HepG2 (cell line): ENCODE results near the gene SLC25A38. TPM values are rescaled to one million over a fixed set of nuclear protein-coding genes. Genes with fewer than 3 reads are reported as not detected.

Experiments
- CAMTA2 ChIP-seq: sonication (generic); formaldehyde crosslinking; IDR thresholded peaks from 2 replicates; pipeline ENCODE4 v1.4.0; 2020; ENCODE audit warnings: mild to moderate bottlenecking, missing genetic modification reagents, borderline replicate concordance
- HBP1 ChIP-seq: IDR thresholded peaks from 2 replicates; pipeline ENCODE4 v1.6.1; 2016; ENCODE audit warnings: low read depth, control low read depth
- JUNB ChIP-seq: sonication (generic); formaldehyde crosslinking; IDR thresholded peaks from 2 replicates; pipeline ENCODE4 v1.8.0; 2022; ENCODE audit warnings: missing genetic modification reagents, mild to moderate bottlenecking, borderline replicate concordance
- MLXIP ChIP-seq: sonication (generic); formaldehyde crosslinking; IDR thresholded peaks from 2 replicates; pipeline ENCODE4 v1.9.0; 2021; ENCODE audit warnings: missing genetic modification reagents, borderline replicate concordance
- MXD3 ChIP-seq: IDR thresholded peaks from 2 replicates; pipeline ENCODE4 v1.6.1; 2016; ENCODE audit warnings: mild to moderate bottlenecking, missing biosample characterization, missing genetic modification reagents
- NR1H2 ChIP-seq: sonication (generic); formaldehyde crosslinking; IDR thresholded peaks from 2 replicates; pipeline ENCODE4 v1.8.1; 2022; ENCODE audit warnings: low read depth, missing genetic modification reagents, borderline replicate concordance
- PHF20 ChIP-seq: sonication (generic); formaldehyde crosslinking; IDR thresholded peaks from 2 replicates; pipeline ENCODE4 v1.5.0; 2020; ENCODE audit warnings: mild to moderate bottlenecking, missing genetic modification reagents
- PTBP1 ChIP-seq: fragments of 200-400 bp; formaldehyde crosslinking; IDR thresholded peaks from 2 replicates; pipeline ENCODE4 v1.6.1; 2018; ENCODE audit warnings: low read length, low read depth; ENCODE audit not compliant: poor library complexity, severe bottlenecking
- RBM22 ChIP-seq: fragments of 200-400 bp; formaldehyde crosslinking; optimal IDR thresholded peaks from 2 replicates; pipeline ENCODE3; 2017; ENCODE audit warnings: mild to moderate bottlenecking, low read length, moderate library complexity
- RFX3 ChIP-seq: IDR thresholded peaks from 2 replicates; pipeline ENCODE4 v1.6.1; 2016; ENCODE audit warnings: missing biosample characterization, missing genetic modification reagents
- SATB2 ChIP-seq: sonication (generic); formaldehyde crosslinking; IDR thresholded peaks from 2 replicates; pipeline ENCODE4 v1.5.0; 2020; ENCODE audit warnings: missing genetic modification reagents
- SP1 ChIP-seq, 2 experiments: fragments of 450-650 bp in 1 of 2; sonication (generic) in 1 of 2; formaldehyde crosslinking in 1 of 2; IDR thresholded peaks; 2 replicates each; pipeline versions ENCODE4 v1.4.0 to v1.6.1; 2016 to 2020; ENCODE audit warnings: missing genetic modification reagents in 1 of 2
- TAF15 ChIP-seq: fragments of 200-400 bp; formaldehyde crosslinking; IDR thresholded peaks from one replicate; pipeline ENCODE4 v1.6.1; 2018; ENCODE audit warnings: mild to moderate bottlenecking, low read depth, low read length; ENCODE audit not compliant: poor library complexity, severe bottlenecking
- ZFP90 ChIP-seq: sonication (generic); formaldehyde crosslinking; IDR thresholded peaks from 2 replicates; pipeline ENCODE4 v1.8.0; 2022; ENCODE audit warnings: missing genetic modification reagents, mild to moderate bottlenecking, inconsistent platforms, borderline replicate concordance
- ZKSCAN5 ChIP-seq: sonication (generic); formaldehyde crosslinking; IDR thresholded peaks from 2 replicates; pipeline ENCODE4 v1.5.1; 2020; ENCODE audit warnings: mild to moderate bottlenecking, missing genetic modification reagents
- ZNF33B ChIP-seq: sonication (generic); formaldehyde crosslinking; IDR thresholded peaks from 2 replicates; pipeline ENCODE4 v1.5.1; 2020; ENCODE audit warnings: mild to moderate bottlenecking, missing genetic modification reagents
- ZNF512B ChIP-seq: sonication (generic); formaldehyde crosslinking; IDR thresholded peaks from 2 replicates; pipeline ENCODE4 v1.5.1; 2020; ENCODE audit warnings: missing genetic modification reagents, mild to moderate bottlenecking, borderline replicate concordance
- ZNF550 ChIP-seq: sonication (generic); formaldehyde crosslinking; IDR thresholded peaks from 2 replicates; pipeline ENCODE4 v1.4.0; 2020; ENCODE audit warnings: mild to moderate bottlenecking, missing genetic modification reagents, borderline replicate concordance
- ZNF572 ChIP-seq: sonication (generic); formaldehyde crosslinking; IDR thresholded peaks from 2 replicates; pipeline ENCODE4 v1.5.1; 2020; ENCODE audit warnings: mild to moderate bottlenecking, missing genetic modification reagents
- polyA plus RNA-seq, 8 experiments: library from polyadenylated mRNA; depleted of rRNA in 3 of 8; stranded (reverse) in 7 of 8; unstranded in 1 of 8; fragments of >200 nt; fragmentation: Illumina TruSeq in 4 of 8; extraction: Trizol in 4 of 8; gene quantifications; 2 replicates each; pipeline versions ENCODE4 v1.2.1 to v1.2.3, GENCODE V29; 2011 to 2016; ENCODE audit warnings: low read depth in 4 of 8, missing spikeins in 1 of 8, mixed read lengths in 1 of 8; ENCODE audit not compliant: insufficient read depth in 1 of 8
- total RNA-seq, 5 experiments: library from RNA; depleted of rRNA; stranded (reverse); fragments of >200 nt; fragmentation: Illumina TruSeq; extraction: Trizol; gene quantifications; 2 replicates each; pipeline ENCODE4 v1.2.3, GENCODE V29; 2016; ENCODE audit warnings: low read depth in 1 of 5

The SLC25A38 gene
- total and polyA plus RNA-seq, 2 of the 13 experiments (the other 11 are each of a cell fraction or from before 2014, with no cell fraction given): 32.5 to 35.4 TPM

GRCh38 chr3:39383881-39384664, 903 bp downstream of the SLC25A38 start (continued):
- TF ChIP-seq MXD3: peak; percentile 81; the same call in 1 of the 2 replicates
- TF ChIP-seq PTBP1: no peak
- no peak for TF ChIP-seq SP1 (IDR thresholded peaks at IDR 0.05)
- peak; percentile 80 for TF ChIP-seq SP1 (CRISPR knock-in tag; IDR thresholded peaks at IDR 0.05)
- TF ChIP-seq RBM22: no peak
- TF ChIP-seq SATB2 (CRISPR knock-in tag): no peak
- no peak; the same call in 1 of the 2 replicates for TF ChIP-seq PHF20 (CRISPR knock-in tag)
- no peak for TF ChIP-seq JUNB (CRISPR knock-in tag)
- TF ChIP-seq ZNF572: no peak
- no peak for TF ChIP-seq CAMTA2
- TF ChIP-seq ZNF550: peak; percentile 15; the same call in 1 of the 2 replicates
- peak; percentile 22 for TF ChIP-seq TAF15
- TF ChIP-seq ZFP90: no peak
- TF ChIP-seq MLXIP: no peak
- TF ChIP-seq ZNF33B (CRISPR knock-in tag): no peak
- no peak for TF ChIP-seq ZNF512B (CRISPR knock-in tag)
- no peak for TF ChIP-seq ZKSCAN5 (CRISPR knock-in tag)
- TF ChIP-seq NR1H2 (CRISPR knock-in tag): no peak
- TF ChIP-seq RFX3: no peak
- no peak for TF ChIP-seq HBP1 (CRISPR knock-in tag)
